NCI-H2196 treated with DMSO at 0.1 percent for 48 hours (cell line): ENCODE data around the gene PACS2.

Source experiments
- DNase-seq: peaks from one replicate; lab custom pipeline; 2025; ENCODE audit not compliant: unreplicated experiment; lab: John Stamatoyannopoulos, UW

Gene PACS2

DNA sequence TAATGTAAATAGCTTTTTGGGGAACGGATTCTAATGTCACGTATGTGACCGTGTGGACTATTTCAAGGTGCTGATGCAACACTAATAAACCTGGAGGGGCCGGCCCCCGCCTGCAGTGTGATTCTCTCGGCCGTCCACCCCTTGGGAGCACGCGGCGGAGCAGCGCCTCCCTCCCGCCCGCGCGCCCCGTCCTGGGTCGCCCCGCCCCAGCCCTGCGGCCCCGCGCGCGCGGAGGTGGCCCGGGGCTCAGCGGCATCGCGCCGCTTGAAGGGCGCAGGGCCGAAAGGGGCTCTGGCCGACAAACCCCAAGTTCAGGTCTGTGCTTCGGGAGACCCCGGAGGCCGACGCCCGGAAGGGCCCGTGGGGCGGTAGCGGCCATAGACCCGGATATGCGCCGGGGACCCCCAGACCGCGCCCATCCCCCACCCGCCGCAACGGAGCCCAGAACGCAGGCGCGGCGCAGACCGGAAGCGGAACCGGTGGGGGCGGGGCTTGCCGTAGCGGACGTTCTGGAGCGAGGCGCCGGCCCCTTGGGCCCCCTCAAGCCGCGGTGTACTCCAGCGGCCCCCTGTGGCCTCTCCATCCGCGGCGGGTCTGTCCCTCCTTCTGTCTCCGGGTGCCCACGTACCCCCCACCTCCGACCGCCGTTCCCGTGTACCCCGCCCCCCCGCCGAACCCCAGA, 83.6 kb downstream of the PACS2 start, which contains the start of gene TEX22:
Gene TEX22 (plus strand): TSS at position 495 of the 682 bp plus-strand sequence. CDS start 803 bp downstream, outside the sequence.
- peak; percentile 24 for DNase-seq

GRCh38 chr14:105398726-105399465, 84.3 kb downstream of the PACS2 start:
- DNase-seq = no peak

DNA sequence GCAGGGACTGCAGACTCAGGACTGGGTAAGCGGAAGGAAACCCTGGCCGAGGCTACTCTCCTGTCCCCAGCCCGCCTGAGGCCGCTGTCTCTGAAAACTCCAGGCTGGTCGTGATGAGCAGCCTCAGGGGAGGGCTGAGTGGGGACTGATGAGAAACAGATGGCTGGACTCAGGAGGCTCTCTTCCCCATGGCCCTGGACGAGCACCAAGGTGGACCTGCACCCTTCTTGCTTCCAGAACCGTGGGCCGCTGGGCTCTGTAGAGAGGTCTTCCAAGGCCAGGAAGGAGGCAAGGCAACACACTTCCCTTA, 84.9 kb downstream of the PACS2 start:
- DNase-seq = no peak

- no peak for DNase-seq
These were observed 85.5 kb downstream of the PACS2 start for GRCh38 chr14:105400016-105400415.

DNA sequence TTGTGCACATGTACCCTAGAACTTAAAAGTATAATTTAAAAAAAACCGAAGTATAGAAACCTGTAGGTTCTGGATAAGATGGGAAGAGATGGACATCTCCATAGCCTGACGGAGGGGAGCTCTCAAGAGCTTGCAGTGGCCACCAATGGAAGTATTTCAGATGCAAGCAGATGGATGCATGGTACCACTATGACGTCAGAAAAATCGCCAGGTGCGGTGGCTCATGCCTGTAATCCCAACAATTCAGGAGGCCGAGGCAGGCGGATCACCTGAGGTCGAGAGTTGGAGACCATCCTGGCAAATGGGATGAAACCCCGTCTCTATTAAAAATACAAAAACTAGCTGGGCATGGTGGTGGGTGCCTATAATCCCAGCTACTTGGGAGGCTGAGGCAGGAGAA, 87.2 kb downstream of the PACS2 start:
- DNase-seq = no peak

DNA sequence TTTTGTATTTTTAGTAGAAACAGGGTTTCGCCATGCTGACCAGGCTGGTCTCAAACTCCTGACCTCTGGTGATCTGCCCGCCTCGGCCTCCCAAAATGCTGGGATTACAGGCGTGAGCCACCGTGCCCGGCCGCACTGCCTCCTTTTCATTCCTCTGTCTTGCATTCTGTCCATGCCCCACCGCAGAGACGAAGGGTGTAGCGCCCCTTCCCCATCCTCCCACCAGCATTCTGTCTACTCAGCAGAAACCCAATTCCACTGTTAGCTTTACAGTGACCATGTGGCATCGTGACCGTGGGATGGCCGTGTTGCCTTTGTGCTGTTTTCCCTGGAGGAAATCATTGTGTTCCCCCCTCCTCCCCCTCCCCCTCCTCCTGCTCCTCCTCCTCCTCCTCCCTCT, 94.0 kb downstream of the PACS2 start:
- DNase-seq = no peak

DNA sequence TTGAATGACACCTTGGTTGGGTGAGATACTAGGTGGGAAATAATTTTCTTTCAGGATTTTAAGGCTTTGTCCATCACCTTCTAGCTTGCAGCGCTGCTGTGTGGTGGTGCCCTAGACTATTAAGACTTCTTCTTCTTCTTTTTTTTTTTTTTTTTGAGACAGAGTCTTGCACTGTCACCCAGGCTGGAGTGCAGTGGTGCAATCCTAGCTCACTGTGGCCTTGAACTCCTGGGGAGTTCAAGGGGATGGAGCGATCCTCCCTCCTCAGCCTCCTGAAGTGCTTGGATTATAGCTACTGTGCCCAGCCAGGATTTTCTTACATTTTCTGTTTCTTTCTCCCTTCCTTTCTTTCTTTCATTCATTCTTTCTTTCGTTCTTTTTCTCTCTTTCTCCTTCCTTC, 94.8 kb downstream of the PACS2 start:
- no peak for DNase-seq

- no peak for DNase-seq
These were observed 96.1 kb downstream of the PACS2 start for GRCh38 chr14:105410642-105411016.

DNA sequence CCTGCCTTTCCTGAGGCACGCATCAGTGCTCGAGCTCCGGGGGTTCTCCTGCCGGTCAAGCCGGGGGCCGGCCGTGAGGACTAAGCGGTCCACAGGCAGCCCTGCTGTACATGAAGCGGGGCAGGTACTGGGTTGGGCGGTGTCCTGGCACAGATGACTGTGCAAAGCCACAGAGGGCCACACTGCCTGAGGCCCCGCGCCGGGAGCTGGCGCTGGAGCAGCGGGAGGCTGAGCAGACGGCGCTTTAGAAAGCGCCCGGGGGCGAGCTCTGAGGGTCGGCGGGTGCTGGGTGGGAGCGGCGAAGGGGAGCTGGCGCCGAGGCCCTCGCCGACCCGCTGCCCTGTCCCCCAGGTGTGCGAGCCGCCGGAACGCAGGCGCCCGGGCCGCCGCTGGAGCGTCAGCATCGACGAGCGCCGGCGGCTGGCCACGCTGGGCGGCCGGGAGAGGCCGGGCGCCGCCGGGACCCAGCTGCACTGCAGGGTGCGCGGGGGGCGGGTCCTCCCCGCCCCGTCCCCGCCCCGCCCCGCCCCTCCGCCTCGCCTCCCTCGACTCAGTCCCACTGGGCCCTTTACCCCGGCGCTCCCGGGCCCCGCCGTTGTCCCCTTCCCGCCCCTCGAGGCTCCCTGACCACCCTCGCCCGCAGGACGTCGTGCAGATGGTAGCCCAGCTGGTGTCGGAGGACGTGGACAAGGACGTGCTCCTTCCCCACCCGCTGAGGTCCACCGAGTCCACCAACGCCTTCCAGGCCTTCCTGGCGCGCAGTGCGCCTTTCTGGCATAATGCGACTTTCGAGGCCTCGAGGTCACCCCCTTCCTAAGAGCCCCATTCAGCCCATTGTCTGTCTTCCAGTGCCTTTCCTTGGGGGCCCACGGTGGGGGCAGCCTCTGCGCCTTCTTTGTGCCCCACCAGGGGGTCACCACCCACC, 96.7 kb downstream of the PACS2 start:
- no peak for DNase-seq

DNA sequence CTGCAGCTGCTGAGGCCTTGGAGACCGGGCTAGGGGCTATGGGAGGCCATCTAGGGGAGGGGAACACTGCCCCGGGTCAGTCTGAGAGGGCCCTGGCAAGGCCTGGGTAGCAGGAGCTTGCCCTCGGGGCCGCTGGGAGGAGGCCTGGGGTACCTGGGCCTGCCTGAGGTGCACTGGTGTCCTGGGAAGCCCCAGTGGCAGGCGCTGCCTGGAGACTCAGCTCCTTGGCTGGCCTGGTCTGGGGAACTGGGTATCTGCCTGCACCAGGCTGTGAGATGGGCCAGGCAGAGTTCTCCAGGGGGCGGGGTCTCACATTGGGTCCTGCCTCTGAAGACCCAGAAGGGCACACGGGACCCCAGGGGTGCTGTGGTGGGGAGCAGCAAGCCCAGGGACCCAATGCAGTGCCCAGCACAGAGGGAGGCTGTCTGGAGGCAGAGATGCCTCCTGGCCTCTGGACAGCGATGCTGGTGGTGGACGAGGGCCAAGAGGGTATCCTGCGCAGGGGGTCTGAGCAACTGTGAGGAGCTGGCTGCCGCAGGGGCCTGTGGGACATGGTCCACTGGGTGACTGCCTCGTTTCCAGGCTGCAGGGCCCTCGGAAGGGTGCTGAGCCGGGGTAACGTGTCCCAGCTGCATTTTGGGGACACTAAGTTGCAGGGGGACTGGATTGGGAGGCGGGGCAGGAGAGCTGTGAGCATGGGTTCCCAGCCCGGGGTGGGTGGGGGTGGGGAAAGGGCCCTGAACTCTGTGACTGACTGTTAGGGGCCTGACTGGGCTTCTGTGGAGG, 97.6 kb downstream of the PACS2 start:
- no peak for DNase-seq

- DNase-seq = peak; percentile 15
These were observed 98.4 kb downstream of the PACS2 start for GRCh38 chr14:105412771-105413543.

DNA sequence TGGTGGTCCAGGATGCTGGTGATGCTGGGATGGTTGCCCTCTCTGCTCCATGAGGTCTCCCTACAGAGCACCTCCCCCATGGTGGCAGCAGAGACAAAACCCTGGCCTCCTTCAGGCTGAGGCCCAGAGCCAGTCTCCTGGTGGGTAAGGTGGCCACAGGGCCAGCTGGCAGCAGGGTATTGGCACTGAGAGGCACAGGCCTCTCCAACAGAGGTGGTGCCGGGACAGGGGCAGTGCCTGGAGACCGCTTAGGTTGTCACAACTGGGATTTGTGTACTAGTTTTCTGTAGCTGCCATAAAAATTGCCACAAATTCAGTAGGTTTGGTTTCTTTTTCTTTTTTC, 99.0 kb downstream of the PACS2 start:
- DNase-seq = no peak

- DNase-seq = no peak
These were observed 100.2 kb downstream of the PACS2 start for GRCh38 chr14:105414456-105415371.

- DNase-seq = no peak
These were observed 101.2 kb downstream of the PACS2 start for GRCh38 chr14:105415481-105416428.

- DNase-seq = no peak
These were observed 102.1 kb downstream of the PACS2 start for GRCh38 chr14:105416671-105417070.

DNA sequence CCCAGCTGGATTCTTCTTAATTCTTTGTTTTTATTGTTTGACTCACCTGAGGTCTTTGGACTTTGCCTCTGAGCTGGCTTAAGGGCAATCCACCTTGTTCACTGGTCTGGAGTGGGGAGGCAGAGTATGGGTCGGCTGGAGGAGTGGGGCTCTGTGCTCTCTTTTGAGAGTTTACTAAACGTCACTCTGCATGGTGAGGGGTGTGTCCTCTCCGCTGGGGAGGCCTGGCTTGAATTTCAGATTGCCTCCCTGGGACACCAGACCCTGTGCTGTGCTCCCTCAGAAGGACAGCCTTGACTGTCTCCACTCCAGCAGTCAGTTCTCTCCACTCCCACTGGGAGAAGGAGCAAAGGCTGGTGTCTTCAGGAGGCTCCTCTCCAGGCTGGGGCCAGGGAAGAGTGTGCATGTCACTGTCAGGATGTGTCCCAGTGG, 103.2 kb downstream of the PACS2 start:
- DNase-seq = no peak

DNA sequence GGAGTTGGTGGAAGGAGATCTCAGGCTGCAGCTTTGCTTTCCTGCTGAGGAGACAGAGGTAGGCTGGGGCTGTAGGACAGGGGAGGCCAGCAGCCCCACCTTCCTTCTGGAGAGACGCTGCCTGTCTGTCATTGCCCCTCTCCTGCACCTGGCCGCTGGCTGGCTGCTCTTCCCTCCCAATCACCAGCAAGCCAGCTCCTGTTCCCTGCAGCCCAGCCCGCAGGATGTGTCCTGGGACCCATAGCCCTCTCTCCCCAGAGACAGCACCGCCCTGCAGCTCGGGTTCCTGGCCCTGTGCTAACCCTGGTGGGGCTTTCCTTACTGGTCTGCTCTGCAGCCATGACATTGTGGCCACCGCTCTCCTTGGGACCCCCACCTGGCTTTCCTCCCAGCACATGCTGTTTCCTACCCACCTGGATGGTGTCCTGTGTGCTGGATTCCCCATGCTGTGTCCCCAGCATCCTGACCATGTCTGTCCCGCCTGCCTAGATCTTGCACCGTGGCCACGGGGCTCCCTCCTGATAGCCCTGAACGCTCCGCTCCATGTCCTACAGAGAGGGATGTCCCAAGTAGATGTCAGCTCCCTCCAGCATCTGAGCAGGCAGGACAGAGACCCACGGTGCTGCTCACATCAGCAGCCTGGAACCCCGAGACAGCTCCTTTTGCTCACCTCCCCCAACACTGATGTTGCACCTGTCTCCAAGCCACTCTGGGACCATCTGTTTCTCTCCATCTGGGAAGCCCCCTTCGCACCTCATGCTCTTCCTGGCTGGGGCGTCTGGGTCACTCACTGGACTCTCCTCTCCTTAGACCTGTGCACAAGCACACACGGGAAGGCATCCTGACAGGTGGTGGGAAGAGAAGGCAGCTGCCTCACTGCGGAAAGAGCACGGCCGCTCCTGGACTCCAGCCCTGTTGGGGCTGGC, 104.0 kb downstream of the PACS2 start:
- DNase-seq = no peak
